Measurements from ENCODE around the gene ACTMAP.

Gene ACTMAP

DNA sequence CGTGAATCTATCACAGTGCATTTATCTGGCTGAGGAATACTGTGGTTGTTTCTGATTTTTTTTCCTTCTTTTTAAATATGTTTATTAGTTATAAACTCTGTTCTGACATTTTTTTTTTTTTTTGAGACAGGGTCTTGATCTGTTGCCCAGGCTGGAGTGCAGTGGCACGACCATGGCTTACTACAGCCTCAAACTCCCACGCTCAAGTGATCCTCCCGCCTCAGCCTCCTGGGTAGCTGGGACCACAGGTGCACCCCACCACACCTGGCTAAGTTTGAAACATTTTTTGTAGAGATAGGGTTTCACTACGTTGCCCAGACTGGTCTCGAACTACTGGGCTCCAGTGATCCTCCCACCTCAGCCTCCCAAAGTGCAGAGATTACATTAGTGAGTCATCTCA is 53.3 kb downstream of the ACTMAP start (continued):
- TF ChIP-seq PATZ1 (CRISPR knock-in tag; IDR thresholded peaks at IDR 0.05; ENCODE audit: borderline replicate concordance) = no peak

DNA sequence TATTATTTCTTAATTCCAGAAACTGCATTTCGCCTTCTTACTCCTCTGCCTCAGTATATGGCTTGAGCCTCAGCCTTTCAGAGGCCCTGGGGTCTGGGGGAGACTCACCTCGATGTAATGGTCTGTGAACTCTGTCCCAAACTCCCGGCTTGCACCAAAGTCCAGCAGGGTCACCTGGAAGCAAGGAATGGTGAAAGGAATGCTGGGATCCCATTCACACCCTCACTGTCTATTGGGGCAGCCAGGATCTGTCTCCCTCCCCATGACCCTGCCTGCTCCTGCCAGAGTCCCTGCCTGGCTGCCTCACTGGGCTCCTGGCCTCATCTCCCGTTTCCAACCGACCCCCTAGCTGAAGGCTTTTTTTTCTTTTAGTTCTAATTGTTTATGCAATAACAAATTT is 54.4 kb downstream of the ACTMAP start:
- no peak for ATAC-seq
- TF ChIP-seq ZFP30 (CRISPR knock-in tag; IDR thresholded peaks at IDR 0.05) = no peak
- TF ChIP-seq, protein P1, sequence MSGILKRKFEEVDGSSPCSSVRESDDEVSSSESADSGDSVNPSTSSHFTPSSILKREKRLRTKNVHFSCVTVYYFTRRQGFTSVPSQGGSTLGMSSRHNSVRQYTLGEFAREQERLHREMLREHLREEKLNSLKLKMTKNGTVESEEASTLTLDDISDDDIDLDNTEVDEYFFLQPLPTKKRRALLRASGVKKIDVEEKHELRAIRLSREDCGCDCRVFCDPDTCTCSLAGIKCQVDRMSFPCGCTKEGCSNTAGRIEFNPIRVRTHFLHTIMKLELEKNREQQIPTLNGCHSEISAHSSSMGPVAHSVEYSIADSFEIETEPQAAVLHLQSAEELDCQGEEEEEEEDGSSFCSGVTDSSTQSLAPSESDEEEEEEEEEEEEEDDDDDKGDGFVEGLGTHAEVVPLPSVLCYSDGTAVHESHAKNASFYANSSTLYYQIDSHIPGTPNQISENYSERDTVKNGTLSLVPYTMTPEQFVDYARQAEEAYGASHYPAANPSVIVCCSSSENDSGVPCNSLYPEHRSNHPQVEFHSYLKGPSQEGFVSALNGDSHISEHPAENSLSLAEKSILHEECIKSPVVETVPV (CRISPR knock-in tag; IDR thresholded peaks at IDR 0.05) = no peak
- TF ChIP-seq ESRRG (CRISPR knock-in tag; IDR thresholded peaks at IDR 0.05) = no peak
- TF ChIP-seq RARB (CRISPR knock-in tag; IDR thresholded peaks at IDR 0.05) = no peak

DNA sequence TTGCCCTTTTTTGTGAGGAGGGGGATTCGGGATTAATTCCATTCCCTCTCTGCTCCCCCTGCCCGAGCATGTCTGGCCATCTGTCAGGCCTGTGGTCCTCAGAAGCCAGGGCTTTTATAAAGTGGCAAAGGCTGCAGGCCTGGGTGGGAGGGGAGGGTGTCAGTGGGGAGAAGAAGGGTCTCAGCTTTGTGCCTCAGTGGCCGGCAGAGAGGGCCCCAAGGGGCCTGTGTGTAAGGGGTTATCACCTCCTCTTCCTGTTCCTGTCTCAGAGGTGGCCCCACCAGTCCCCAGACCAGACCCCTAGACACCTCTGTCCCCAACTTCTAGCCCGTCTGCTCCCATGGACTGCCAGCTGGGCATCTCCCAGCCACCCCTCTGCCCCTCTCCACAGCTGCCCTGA is 56.4 kb downstream of the ACTMAP start:
- TF ChIP-seq PATZ1 (CRISPR knock-in tag; IDR thresholded peaks at IDR 0.05; ENCODE audit: borderline replicate concordance) = no peak
- TF ChIP-seq CSDC2 (CRISPR knock-in tag; IDR thresholded peaks at IDR 0.05) = no peak
- TF ChIP-seq ZC3H10 (CRISPR knock-in tag; IDR thresholded peaks at IDR 0.05) = no peak
- no peak for ATAC-seq

GRCh38 chr19:40693150-40693788 is 57.0 kb downstream of the ACTMAP start:
- ATAC-seq = no peak
- TF ChIP-seq, protein P1 (CRISPR knock-in tag; IDR thresholded peaks at IDR 0.05) = no peak
- TF ChIP-seq PATZ1 (CRISPR knock-in tag; IDR thresholded peaks at IDR 0.05; ENCODE audit: borderline replicate concordance) = no peak
- TF ChIP-seq ISL1 (CRISPR knock-in tag; IDR thresholded peaks at IDR 0.05) = no peak
- no peak for TF ChIP-seq PPARA (CRISPR knock-in tag; IDR thresholded peaks at IDR 0.05; ENCODE audit: borderline replicate concordance)
- TF ChIP-seq BACH2 (CRISPR knock-in tag; IDR thresholded peaks at IDR 0.05; ENCODE audit: borderline replicate concordance) = no peak
- TF ChIP-seq TOX (CRISPR knock-in tag; IDR thresholded peaks at IDR 0.05; ENCODE audit: borderline replicate concordance) = no peak
- TF ChIP-seq ARNTL (CRISPR knock-in tag; IDR thresholded peaks at IDR 0.05; ENCODE audit: borderline replicate concordance, low read depth) = no peak
- TF ChIP-seq ESRRG (CRISPR knock-in tag; IDR thresholded peaks at IDR 0.05) = no peak
- no peak for TF ChIP-seq POU6F1 (CRISPR knock-in tag; IDR thresholded peaks at IDR 0.05; ENCODE audit: borderline replicate concordance, low read depth)

DNA sequence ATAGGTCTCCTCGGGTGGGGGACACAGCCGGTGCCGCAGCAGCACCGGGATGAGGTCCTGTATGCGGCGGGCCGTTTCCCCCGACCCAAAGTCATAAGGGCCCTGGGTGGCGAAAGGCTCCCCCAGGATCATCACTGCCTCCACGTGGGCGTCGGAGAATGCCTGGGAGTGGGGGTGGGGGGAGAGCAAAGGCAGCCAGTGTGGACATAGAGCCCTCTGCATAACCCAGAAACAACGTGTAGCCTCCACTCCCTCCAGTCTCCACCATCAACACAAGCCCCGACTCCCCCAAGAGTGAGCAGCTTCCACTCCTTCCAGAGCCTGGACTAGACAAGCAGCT is 58.1 kb downstream of the ACTMAP start:
- TF ChIP-seq ZFP3 (CRISPR knock-in tag; IDR thresholded peaks at IDR 0.05) = no peak
- no peak for TF ChIP-seq GLIS3 (CRISPR knock-in tag; IDR thresholded peaks at IDR 0.05)
- TF ChIP-seq ZNF565 (CRISPR knock-in tag; conservative IDR thresholded peaks at IDR 0.05; ENCODE audit: low read depth) = no peak
- TF ChIP-seq, protein P2, sequence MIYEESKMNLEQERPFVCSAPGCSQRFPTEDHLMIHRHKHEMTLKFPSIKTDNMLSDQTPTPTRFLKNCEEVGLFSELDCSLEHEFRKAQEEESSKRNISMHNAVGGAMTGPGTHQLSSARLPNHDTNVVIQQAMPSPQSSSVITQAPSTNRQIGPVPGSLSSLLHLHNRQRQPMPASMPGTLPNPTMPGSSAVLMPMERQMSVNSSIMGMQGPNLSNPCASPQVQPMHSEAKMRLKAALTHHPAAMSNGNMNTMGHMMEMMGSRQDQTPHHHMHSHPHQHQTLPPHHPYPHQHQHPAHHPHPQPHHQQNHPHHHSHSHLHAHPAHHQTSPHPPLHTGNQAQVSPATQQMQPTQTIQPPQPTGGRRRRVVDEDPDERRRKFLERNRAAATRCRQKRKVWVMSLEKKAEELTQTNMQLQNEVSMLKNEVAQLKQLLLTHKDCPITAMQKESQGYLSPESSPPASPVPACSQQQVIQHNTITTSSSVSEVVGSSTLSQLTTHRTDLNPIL (CRISPR knock-in tag; IDR thresholded peaks at IDR 0.05; ENCODE audit: low read depth) = no peak
- TF ChIP-seq ZNF8 (CRISPR knock-in tag; IDR thresholded peaks at IDR 0.05) = no peak
- TF ChIP-seq, protein P3, sequence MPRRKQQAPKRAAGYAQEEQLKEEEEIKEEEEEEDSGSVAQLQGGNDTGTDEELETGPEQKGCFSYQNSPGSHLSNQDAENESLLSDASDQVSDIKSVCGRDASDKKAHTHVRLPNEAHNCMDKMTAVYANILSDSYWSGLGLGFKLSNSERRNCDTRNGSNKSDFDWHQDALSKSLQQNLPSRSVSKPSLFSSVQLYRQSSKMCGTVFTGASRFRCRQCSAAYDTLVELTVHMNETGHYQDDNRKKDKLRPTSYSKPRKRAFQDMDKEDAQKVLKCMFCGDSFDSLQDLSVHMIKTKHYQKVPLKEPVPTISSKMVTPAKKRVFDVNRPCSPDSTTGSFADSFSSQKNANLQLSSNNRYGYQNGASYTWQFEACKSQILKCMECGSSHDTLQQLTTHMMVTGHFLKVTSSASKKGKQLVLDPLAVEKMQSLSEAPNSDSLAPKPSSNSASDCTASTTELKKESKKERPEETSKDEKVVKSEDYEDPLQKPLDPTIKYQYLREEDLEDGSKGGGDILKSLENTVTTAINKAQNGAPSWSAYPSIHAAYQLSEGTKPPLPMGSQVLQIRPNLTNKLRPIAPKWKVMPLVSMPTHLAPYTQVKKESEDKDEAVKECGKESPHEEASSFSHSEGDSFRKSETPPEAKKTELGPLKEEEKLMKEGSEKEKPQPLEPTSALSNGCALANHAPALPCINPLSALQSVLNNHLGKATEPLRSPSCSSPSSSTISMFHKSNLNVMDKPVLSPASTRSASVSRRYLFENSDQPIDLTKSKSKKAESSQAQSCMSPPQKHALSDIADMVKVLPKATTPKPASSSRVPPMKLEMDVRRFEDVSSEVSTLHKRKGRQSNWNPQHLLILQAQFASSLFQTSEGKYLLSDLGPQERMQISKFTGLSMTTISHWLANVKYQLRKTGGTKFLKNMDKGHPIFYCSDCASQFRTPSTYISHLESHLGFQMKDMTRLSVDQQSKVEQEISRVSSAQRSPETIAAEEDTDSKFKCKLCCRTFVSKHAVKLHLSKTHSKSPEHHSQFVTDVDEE (CRISPR knock-in tag; IDR thresholded peaks at IDR 0.05) = no peak
- ATAC-seq = no peak

Measured in SK-N-SH treated with all-trans-retinoic acid at 6 μM for 48 hours (cell line).